Measurements from ENCODE around the gene CEP170B. TPM values are rescaled to one million over a fixed set of nuclear protein-coding genes. Genes with fewer than 3 reads are reported as not detected.

CEP170B gene
- total and polyA plus RNA-seq, 2 donors (not counting 1 experiment from before 2014, with no cell fraction given): 0.16 to 0.59 TPM

- ATAC-seq (ENCODE audit: low read depth): no peak
- H3K9me3 Mint-ChIP-seq (ENCODE audit: insufficient read depth): no peaks in the 10 kb centered on the region
- no peak overlapping the region for H3K27ac Mint-ChIP-seq
- intact Hi-C loops (cut with micrococcal nuclease): no loop called here
- no peak for DNase-seq
- Histone ChIP-seq H3K4me3 (ENCODE audit: control extremely low read depth in 1 of 5, extremely low read depth in 1 of 5, insufficient read depth in 1 of 5, low read depth in 2 of 5, low read length in 4 of 5) (no peak overlapping the region), H3K36me3 (replicated peaks in 1 of 2; ENCODE audit: control extremely low read depth in 1 of 2, control insufficient read depth in 1 of 2, extremely low read depth in 1 of 2, insufficient read depth in 2 of 2, low read length in 1 of 2) (no peaks in the 10 kb centered on the region), H3K79me2 (ENCODE audit: control insufficient read depth, insufficient read depth, low read length) (no peaks in the 10 kb centered on the region), H3K27me3 (replicated peaks in 1 of 4; ENCODE audit: control extremely low read depth in 1 of 4, control insufficient read depth in 3 of 4, insufficient read depth in 4 of 4, low read length in 3 of 4) (peaks cover 0 to 23% (median 0%) of the 10 kb centered on the region in 4 experiments), H4K20me1 (ENCODE audit: control insufficient read depth, insufficient read depth, low read length, poor library complexity, severe bottlenecking) (no peaks in the 10 kb centered on the region), H2AFZ (ENCODE audit: insufficient read depth, low read depth, low read length, poor library complexity, severe bottlenecking) (no peak overlapping the region), H3K27ac (ENCODE audit: low read length in 2 of 2) (no peak overlapping the region), H3K9ac (ENCODE audit: low read length) (no peak overlapping the region), H3K4me1 (ENCODE audit: control insufficient read depth in 2 of 2, insufficient read depth in 2 of 2, low read length in 2 of 2) (peaks cover 0 to 12% of the 10 kb centered on the region in 2 donors), H3K4me2 (replicated peaks; ENCODE audit: low read depth, low read length, poor library complexity, severe bottlenecking) (no peak overlapping the region), H3K9me3 (ENCODE audit: control extremely low read depth in 1 of 3, control insufficient read depth in 2 of 3, insufficient read depth in 1 of 3, low read length in 2 of 3) (peaks cover 0 to 14% (median 0%) of the 10 kb centered on the region in 3 donors)
- peaks cover 11% of the 10 kb centered on the region for H3K27me3 Mint-ChIP-seq
- H3K4me3 Mint-ChIP-seq: no peak overlapping the region
- ChIA-PET POLR2A (interaction anchor here (0.7 kb wide), 1 partner anchor 49 kb away, joined by 4 read pairs; the partner anchor contains the start of gene PLD4), CTCF (no interaction called here)
- WGBS (ENCODE audit: insufficient coverage): 97% methylated on average over 8 of the region's 8 CpGs
- H3K4me1 Mint-ChIP-seq: peaks cover 10% of the 10 kb centered on the region
- no peak for TF ChIP-seq EZH2 (IDR thresholded peaks at IDR 0.05; ENCODE audit: borderline replicate concordance, insufficient read depth, low read depth, low read length, poor library complexity, severe bottlenecking)
- TF ChIP-seq CTCF (IDR thresholded peaks at IDR 0.05): no peak
These were observed 10.7 kb downstream of the CEP170B start for GRCh38 chr14:104875811-104876210.

GRCh38 chr14:104876251-104876699 is 11.2 kb downstream of the CEP170B start:
- 97% methylated on average over 7 of the region's 8 CpGs for WGBS (ENCODE audit: insufficient coverage)
- H3K4me3 Mint-ChIP-seq: no peak overlapping the region
- TF ChIP-seq EZH2 (IDR thresholded peaks at IDR 0.05; ENCODE audit: borderline replicate concordance, insufficient read depth, low read depth, low read length, poor library complexity, severe bottlenecking) (no peak), CTCF (IDR thresholded peaks at IDR 0.05) (no peak)
- POLR2A ChIA-PET: interaction anchor here (0.7 kb wide), 1 partner anchor 48 kb away, joined by 4 read pairs; the partner anchor contains the start of gene PLD4
- peaks cover 11% of the 10 kb centered on the region for H3K27me3 Mint-ChIP-seq
- intact Hi-C loops (cut with micrococcal nuclease): no loop called here
- peak; percentile 49 for DNase-seq
- peaks cover 0 to 23% (median 0%) of the 10 kb centered on the region in 4 experiments for H3K27me3 ChIP-seq (replicated peaks in 1 of 4; ENCODE audit: control extremely low read depth in 1 of 4, control insufficient read depth in 3 of 4, insufficient read depth in 4 of 4, low read length in 3 of 4)
- no peaks in the 10 kb centered on the region for H3K79me2 ChIP-seq (ENCODE audit: control insufficient read depth, insufficient read depth, low read length)
- H3K4me1 Mint-ChIP-seq: peaks cover 10% of the 10 kb centered on the region
- H2AFZ ChIP-seq (ENCODE audit: insufficient read depth, low read depth, low read length, poor library complexity, severe bottlenecking): no peak overlapping the region
- H3K9me3 Mint-ChIP-seq (ENCODE audit: insufficient read depth): no peaks in the 10 kb centered on the region
- CTCF ChIA-PET: no interaction called here
- peaks cover 0 to 14% (median 0%) of the 10 kb centered on the region in 3 donors for H3K9me3 ChIP-seq (ENCODE audit: control extremely low read depth in 1 of 3, control insufficient read depth in 2 of 3, insufficient read depth in 1 of 3, low read length in 2 of 3)
- no peak overlapping the region for H3K4me2 ChIP-seq (replicated peaks; ENCODE audit: low read depth, low read length, poor library complexity, severe bottlenecking)
- no peaks in the 10 kb centered on the region for H3K36me3 ChIP-seq (replicated peaks in 1 of 2; ENCODE audit: control extremely low read depth in 1 of 2, control insufficient read depth in 1 of 2, extremely low read depth in 1 of 2, insufficient read depth in 2 of 2, low read length in 1 of 2)
- no peak overlapping the region for H3K27ac ChIP-seq (ENCODE audit: low read length in 2 of 2)
- peaks cover 0 to 12% of the 10 kb centered on the region in 2 donors for H3K4me1 ChIP-seq (ENCODE audit: control insufficient read depth in 2 of 2, insufficient read depth in 2 of 2, low read length in 2 of 2)
- H4K20me1 ChIP-seq (ENCODE audit: control insufficient read depth, insufficient read depth, low read length, poor library complexity, severe bottlenecking): no peaks in the 10 kb centered on the region
- no peak overlapping the region for H3K27ac Mint-ChIP-seq
- no peak overlapping the region for H3K9ac ChIP-seq (ENCODE audit: low read length)
- peak; percentile 89 for ATAC-seq (ENCODE audit: low read depth)
- H3K4me3 ChIP-seq (ENCODE audit: control extremely low read depth in 1 of 5, extremely low read depth in 1 of 5, insufficient read depth in 1 of 5, low read depth in 2 of 5, low read length in 4 of 5): no peak overlapping the region
